Measurements from ENCODE around the gene TNKS1BP1.
"Not testable (repeated sequence)": the region's sequence is repeated elsewhere in the genome, so short reads cannot be mapped to it uniquely, and the experiment has no call there.

TNKS1BP1 gene

GRCh38 chr11:57324886-57325734 is at the start of gene TNKS1BP1:
TNKS1BP1 (minus strand) TSS chr11:57324952; CDS start chr11:57321885, 3,067 bp downstream.
- no peak for DNase-seq (ENCODE audit: low read depth)

- DNase-seq (ENCODE audit: low read depth): no peak
These were observed 48.4 kb upstream of the TNKS1BP1 start for GRCh38 chr11:57373146-57373545.

- DNase-seq (ENCODE audit: low read depth): no peak
These were observed 46.2 kb upstream of the TNKS1BP1 start for GRCh38 chr11:57370941-57371340.

- DNase-seq (ENCODE audit: low read depth): no peak
These were observed 45.5 kb upstream of the TNKS1BP1 start for GRCh38 chr11:57370251-57370650.

GRCh38 chr11:57368845-57369232 is 44.1 kb upstream of the TNKS1BP1 start:
- DNase-seq (ENCODE audit: low read depth): no peak

GRCh38 chr11:57368106-57368844 is 43.5 kb upstream of the TNKS1BP1 start:
- no peak for DNase-seq (ENCODE audit: low read depth)

GRCh38 chr11:57364851-57365660 is 40.3 kb upstream of the TNKS1BP1 start:
- DNase-seq (ENCODE audit: low read depth): no peak

- no peak for DNase-seq (ENCODE audit: low read depth)
These were observed 38.7 kb upstream of the TNKS1BP1 start for GRCh38 chr11:57363131-57364080.

- no peak for DNase-seq (ENCODE audit: low read depth)
These were observed 37.2 kb upstream of the TNKS1BP1 start for GRCh38 chr11:57361926-57362325.

- not testable (repeated sequence) for DNase-seq (ENCODE audit: low read depth)
These were observed 36.7 kb upstream of the TNKS1BP1 start for GRCh38 chr11:57361420-57361819.

GRCh38 chr11:57360991-57361390 is 36.2 kb upstream of the TNKS1BP1 start:
- DNase-seq (ENCODE audit: low read depth): no peak

- DNase-seq (ENCODE audit: low read depth): no peak
These were observed 35.3 kb upstream of the TNKS1BP1 start for GRCh38 chr11:57359896-57360690.

GRCh38 chr11:57359396-57359795 is 34.6 kb upstream of the TNKS1BP1 start:
- no peak for DNase-seq (ENCODE audit: low read depth)

- DNase-seq (ENCODE audit: low read depth): no peak
These were observed 34.2 kb upstream of the TNKS1BP1 start for GRCh38 chr11:57358991-57359390.

- DNase-seq (ENCODE audit: low read depth): no peak
These were observed 33.8 kb upstream of the TNKS1BP1 start for GRCh38 chr11:57358543-57358961.

GRCh38 chr11:57357856-57358255 is 33.1 kb upstream of the TNKS1BP1 start:
- no peak for DNase-seq (ENCODE audit: low read depth)

GRCh38 chr11:57357310-57357709 is 32.6 kb upstream of the TNKS1BP1 start:
- no peak for DNase-seq (ENCODE audit: low read depth)

GRCh38 chr11:57356268-57356667 is 31.5 kb upstream of the TNKS1BP1 start:
- no peak for DNase-seq (ENCODE audit: low read depth)

- peak; percentile 66 for DNase-seq (ENCODE audit: low read depth)
These were observed 29.9 kb upstream of the TNKS1BP1 start for GRCh38 chr11:57354699-57355098.

GRCh38 chr11:57353852-57354251 is 29.1 kb upstream of the TNKS1BP1 start:
- DNase-seq (ENCODE audit: low read depth): no peak
